ENCODE results near the gene MAP4K2.

MAP4K2 gene

DNA sequence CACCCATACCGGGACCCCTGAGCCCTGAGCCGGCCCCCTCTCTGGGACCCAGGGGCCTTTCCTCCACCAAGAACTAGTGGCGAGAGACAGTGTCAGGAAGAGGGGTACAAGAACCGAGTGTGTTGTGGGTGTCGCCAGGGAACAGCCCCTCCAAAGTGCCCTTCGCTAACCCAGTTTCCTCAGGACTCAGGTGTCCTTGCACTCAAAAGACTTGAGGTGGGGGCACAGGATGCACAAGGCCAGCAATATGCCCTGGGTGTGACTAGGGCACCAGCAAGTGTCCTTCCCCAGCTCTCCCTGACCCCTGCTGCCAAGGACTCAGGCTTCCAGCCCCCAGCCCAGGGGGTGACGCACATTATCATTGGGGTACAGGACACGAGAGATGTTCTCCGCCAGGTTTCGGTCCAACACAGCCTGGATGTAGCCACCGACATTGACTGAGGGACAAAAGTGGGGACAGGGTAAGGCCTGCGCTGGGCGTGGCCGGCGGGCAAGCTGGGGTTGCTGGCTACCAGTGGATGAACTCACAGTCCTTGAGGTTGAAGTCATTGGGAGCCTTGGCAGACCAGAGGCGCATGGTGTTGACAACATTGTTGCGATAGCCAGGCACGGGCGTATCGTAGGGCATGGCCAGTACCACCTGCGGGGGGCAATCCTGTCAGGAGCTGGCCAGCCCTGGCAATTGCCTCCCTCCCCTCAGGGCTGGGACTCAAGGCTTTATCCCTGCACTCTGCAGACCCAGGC, 47.9 kb downstream of the MAP4K2 start:
- no peak for DNase-seq (ENCODE audit: low read depth, low spot score)
- H3K4me3 ChIP-seq (ENCODE audit: low read depth, low read length), result no peak overlapping the region
- in situ Hi-C loops (cut with HindIII; ENCODE audit: low sequenced_read_pairs), result no loop called here
- TF ChIP-seq, protein P1, sequence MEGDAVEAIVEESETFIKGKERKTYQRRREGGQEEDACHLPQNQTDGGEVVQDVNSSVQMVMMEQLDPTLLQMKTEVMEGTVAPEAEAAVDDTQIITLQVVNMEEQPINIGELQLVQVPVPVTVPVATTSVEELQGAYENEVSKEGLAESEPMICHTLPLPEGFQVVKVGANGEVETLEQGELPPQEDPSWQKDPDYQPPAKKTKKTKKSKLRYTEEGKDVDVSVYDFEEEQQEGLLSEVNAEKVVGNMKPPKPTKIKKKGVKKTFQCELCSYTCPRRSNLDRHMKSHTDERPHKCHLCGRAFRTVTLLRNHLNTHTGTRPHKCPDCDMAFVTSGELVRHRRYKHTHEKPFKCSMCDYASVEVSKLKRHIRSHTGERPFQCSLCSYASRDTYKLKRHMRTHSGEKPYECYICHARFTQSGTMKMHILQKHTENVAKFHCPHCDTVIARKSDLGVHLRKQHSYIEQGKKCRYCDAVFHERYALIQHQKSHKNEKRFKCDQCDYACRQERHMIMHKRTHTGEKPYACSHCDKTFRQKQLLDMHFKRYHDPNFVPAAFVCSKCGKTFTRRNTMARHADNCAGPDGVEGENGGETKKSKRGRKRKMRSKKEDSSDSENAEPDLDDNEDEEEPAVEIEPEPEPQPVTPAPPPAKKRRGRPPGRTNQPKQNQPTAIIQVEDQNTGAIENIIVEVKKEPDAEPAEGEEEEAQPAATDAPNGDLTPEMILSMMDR (IDR thresholded peaks at IDR 0.05; ENCODE audit: low read depth, low read length), result no peak

- in situ Hi-C loops (cut with HindIII; ENCODE audit: low sequenced_read_pairs), result no loop called here
- DNase-seq (ENCODE audit: low read depth, low spot score), result no peak
- H3K4me3 ChIP-seq (ENCODE audit: low read depth, low read length), result no peak overlapping the region
- TF ChIP-seq, protein P1 (IDR thresholded peaks at IDR 0.05; ENCODE audit: low read depth, low read length), result no peak
Observed at GRCh38 chr11:64754124-64754918, 48.7 kb downstream of the MAP4K2 start.

DNA sequence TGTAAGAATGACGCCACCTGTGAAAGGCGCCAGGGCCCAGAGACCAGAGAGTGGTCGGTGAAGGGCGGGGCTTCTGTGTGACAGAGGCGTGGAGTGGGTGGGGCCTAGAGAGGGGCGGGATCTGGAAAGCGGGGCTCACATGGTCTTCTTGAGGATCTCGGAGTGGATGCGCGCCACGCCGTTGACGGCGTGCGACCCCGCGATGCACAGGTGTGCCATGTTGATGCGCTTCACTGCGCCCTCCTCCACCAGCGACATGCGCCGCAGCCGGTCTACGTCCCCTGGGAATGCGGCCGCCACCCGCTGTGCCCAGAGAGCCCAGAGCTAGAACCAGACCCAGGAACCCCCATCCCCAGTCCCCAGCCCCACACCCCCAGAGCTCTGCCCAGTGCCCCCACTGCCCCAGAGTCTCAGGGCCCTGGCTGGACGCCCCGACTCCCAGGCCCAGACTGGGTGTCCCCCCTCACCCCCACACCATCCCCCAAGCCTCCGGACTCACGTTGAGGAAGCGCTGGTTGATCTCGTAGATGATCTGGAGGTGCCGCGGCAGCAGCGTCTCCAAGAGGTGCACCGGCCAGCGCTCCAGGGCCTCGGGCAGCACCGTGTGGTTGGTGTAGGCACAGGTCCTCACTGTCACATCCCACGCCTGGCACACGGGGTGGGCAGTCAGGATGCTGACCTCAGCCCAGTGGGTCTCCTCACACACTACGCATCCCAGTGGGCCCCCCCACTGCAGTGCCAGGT, 49.5 kb downstream of the MAP4K2 start:
- in situ Hi-C loops (cut with HindIII; ENCODE audit: low sequenced_read_pairs), result no loop called here

DNA sequence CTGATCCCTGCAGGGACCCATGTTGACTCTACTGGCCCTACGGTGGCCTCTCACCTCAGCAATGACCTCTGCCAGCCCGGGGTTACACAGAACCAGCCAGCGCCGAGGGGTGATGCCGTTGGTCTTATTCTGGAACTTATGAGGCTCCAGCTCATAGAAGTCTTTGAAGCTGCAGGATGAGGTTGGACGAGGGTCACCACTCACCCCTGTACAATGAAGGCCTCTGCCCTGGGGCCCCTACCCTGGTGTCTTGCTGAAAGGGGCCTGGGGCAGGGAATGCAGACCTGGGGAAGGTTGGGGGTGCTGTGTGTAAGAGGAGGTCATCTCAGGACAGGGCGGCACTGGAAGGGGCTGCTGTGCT, 50.0 kb downstream of the MAP4K2 start:
- in situ Hi-C loops (cut with HindIII; ENCODE audit: low sequenced_read_pairs), result no loop called here
- no peak for DNase-seq (ENCODE audit: low read depth, low spot score)
- H3K4me3 ChIP-seq (ENCODE audit: low read depth, low read length), result no peak overlapping the region
- TF ChIP-seq, protein P1 (IDR thresholded peaks at IDR 0.05; ENCODE audit: low read depth, low read length), result no peak

More for the DNA sequence above, 49.5 kb downstream of the MAP4K2 start:
- TF ChIP-seq, protein P1 (IDR thresholded peaks at IDR 0.05; ENCODE audit: low read depth, low read length), result no peak
- DNase-seq (ENCODE audit: low read depth, low spot score), result no peak
- no peak overlapping the region for H3K4me3 ChIP-seq (ENCODE audit: low read depth, low read length)

GRCh38 chr11:64752175-64752970, 50.6 kb downstream of the MAP4K2 start:
- DNase-seq (ENCODE audit: low read depth, low spot score), result no peak
- in situ Hi-C loops (cut with HindIII; ENCODE audit: low sequenced_read_pairs), result no loop called here
- no peak overlapping the region for H3K4me3 ChIP-seq (ENCODE audit: low read depth, low read length)
- TF ChIP-seq, protein P1 (IDR thresholded peaks at IDR 0.05; ENCODE audit: low read depth, low read length), result no peak

- TF ChIP-seq, protein P1 (IDR thresholded peaks at IDR 0.05; ENCODE audit: low read depth, low read length), result no peak
- in situ Hi-C loops (cut with HindIII; ENCODE audit: low sequenced_read_pairs), result no loop called here
- DNase-seq (ENCODE audit: low read depth, low spot score), result no peak
- H3K4me3 ChIP-seq (ENCODE audit: low read depth, low read length), result no peak overlapping the region
Observed at GRCh38 chr11:64751580-64751979, 51.4 kb downstream of the MAP4K2 start.
